GM12892 (cell line): ENCODE results near the gene CAPG.

Experiments
- POLR2A ChIP-seq: IDR thresholded peaks from 2 replicates; pipeline ENCODE4 v1.6.1; 2011; ENCODE audit warnings: low read depth, low read length, control low read depth
- POLR2AphosphoS5 ChIP-seq: IDR thresholded peaks from 2 replicates; pipeline ENCODE4 v1.6.1; 2011; ENCODE audit warnings: low read depth, low read length, control low read depth

DNA sequence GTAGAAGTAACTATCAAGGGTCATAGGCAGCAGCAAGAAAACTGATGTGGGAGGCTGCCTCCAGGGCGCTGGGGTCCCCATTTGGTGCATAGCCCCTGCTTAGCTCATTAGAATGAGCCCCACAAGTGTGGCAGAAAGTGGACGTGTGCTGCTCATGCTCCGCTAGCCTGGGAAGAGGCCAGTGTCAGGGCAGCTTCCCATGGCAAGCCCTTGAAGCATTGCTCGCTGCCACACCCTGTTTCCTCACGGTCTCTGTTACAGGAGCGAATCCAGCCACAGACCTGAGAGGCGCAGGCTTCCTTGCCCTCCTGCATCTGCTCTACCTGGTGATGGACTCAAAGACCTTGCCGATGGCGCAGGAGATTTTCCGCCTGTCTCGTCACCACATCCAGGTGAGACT, 33.1 kb downstream of the CAPG start:
- TF ChIP-seq POLR2A (no peak), POLR2AphosphoS5 (no peak)
